Right lobe of liver (tissue), 6 donors: ENCODE data around the gene CDH3. TPM values are rescaled to one million over a fixed set of nuclear protein-coding genes. Genes with fewer than 3 reads are reported as not detected.

Experiments
- ATAC-seq, 4 donors: fragments of 200-7000 bp; cut with Tn5 transposase; one replicate each; pipeline ENCODE4 v1.9.1; 2020; ENCODE audit warnings: mild to moderate bottlenecking in 4 of 4, moderate library complexity in 4 of 4
- DNase-seq, 3 donors: peaks; one replicate each; pipeline ENCODE4 v3.0.0-alpha.2; 2020
- H3K27ac ChIP-seq, 3 donors: fragments of 200-600 bp; one replicate each; pipeline ENCODE4 v1.8.0; 2022
- H3K27me3 ChIP-seq, 2 donors: fragments of 200-600 bp; one replicate each; pipeline ENCODE4 v1.8.0; 2022
- H3K36me3 ChIP-seq, 4 donors: fragments of 200-600 bp; sonication (generic) in 1 of 4; one replicate each; pipeline versions ENCODE4 v1.5.1 to v1.8.0; 2017 to 2022; ENCODE audit warnings: control low read depth in 1 of 4
- H3K4me1 ChIP-seq, 4 donors: fragments of 200-600 bp; sonication (generic) in 1 of 4; one replicate each; pipeline versions ENCODE4 v1.5.1 to v1.8.0; 2017 to 2022; ENCODE audit warnings: control low read depth in 1 of 4
- H3K4me3 ChIP-seq, 3 donors: fragments of 200-600 bp; one replicate each; pipeline ENCODE4 v1.8.0; 2022
- H3K9me3 ChIP-seq, 4 donors: fragments of 200-600 bp; sonication (generic) in 1 of 4; one replicate each; pipeline versions ENCODE4 v1.5.1 to v1.8.0; 2017 to 2022; ENCODE audit warnings: control low read depth in 1 of 4
- CTCF ChIP-seq, 4 donors: fragments of 200-600 bp in 3 of 4; fragments of 450-650 bp in 1 of 4; IDR thresholded peaks; one replicate each; pipeline versions ENCODE4 v1.5.1 to v1.8.0; 2016 to 2022; ENCODE audit warnings: antibody characterized with exemption in 4 of 4, mild to moderate bottlenecking in 2 of 4
- POLR2A ChIP-seq: fragments of 450-650 bp; IDR thresholded peaks from one replicate; pipeline ENCODE4 v1.6.1; 2017; ENCODE audit warnings: antibody characterized with exemption, mild to moderate bottlenecking
- WGBS: methylation state at CpG from one replicate; pipeline ENCODE4 v1.1.6; 2018; ENCODE audit warnings: low coverage, low lambda C conversion rate; ENCODE audit not compliant: insufficient coverage; ENCODE audit errors: missing lambda C conversion rate; 5-methylcytosine and 5-hydroxymethylcytosine counted together
- intact Hi-C, 2 donors: fragments of 100-400 bp; cut with DNase I; formaldehyde crosslinking; loops; one replicate each; pipeline versions ENCODE4 v1.11.2 to v1.14.1; 2022
- small RNA-seq, 2 experiments: library from RNA; depleted of rRNA; stranded (forward); fragments of <200 nt; gene quantifications; one replicate each; pipeline ENCODE3, GENCODE V24; 2016
- total RNA-seq, 6 experiments: library from RNA; depleted of rRNA in 2 of 6; stranded (reverse); fragments of >200 nt in 2 of 6; fragmentation: NEBNext Ultra II Directional in 3 of 6; extraction: Animal tissue kit (Norgen Biotek cat#: 25700) in 3 of 6; gene quantifications; one replicate each; pipeline versions ENCODE4 v1.1.0 to v1.2.4, GENCODE V29; 2016 to 2023
- donor health status: DM: no; HTN: yes; CAD: no.
- donor health status: DM: no; HTN: no; CAD: no.
- donor health status: DM: no; HTN: no; CAD: no.
- donor health status: DM: no; HTN: yes; CAD: no.
- donor health status: DM: no; HTN: yes; CAD: no.

Gene CDH3
- total RNA-seq, 6 experiments from 2014 or later: 0.06 TPM; not detected in 5

GRCh38 chr16:68749432-68749831, 104.3 kb downstream of the CDH3 start:
- H3K27ac ChIP-seq: peak overlapping the region in 1 of 3 donors; percentile 57
- no peaks in the 10 kb centered on the region for H3K9me3 ChIP-seq
- peak in 1 of 3 donors; percentile 39 for DNase-seq
- H3K4me3 ChIP-seq: no peak overlapping the region
- H3K27me3 ChIP-seq: no peaks in the 10 kb centered on the region
- H3K4me1 ChIP-seq: peaks cover 0 to 20% (median 6%) of the 10 kb centered on the region in 4 donors
- WGBS: 71% methylated on average over 2 of the region's 3 CpGs
- H3K36me3 ChIP-seq: no peaks in the 10 kb centered on the region
- TF ChIP-seq POLR2A (no peak), CTCF (IDR thresholded peaks at IDR 0.05) (peak; percentile 22 to 41 (median 26))
- peak; percentile 51 to 61 (median 54) for ATAC-seq
- intact Hi-C loops: no loop called here

Small RNA genes within 50 kb of the gene (small RNA-seq; reads per million reads assigned to genes)
- 0 reads per million in 2 experiments for gene HSPE1P5
- gene RF01233: 0 reads per million in 2 experiments
- 0.10 to 0.13 reads per million in 2 experiments for gene RNA5SP429

Other genes starting within 250 kb of the CDH3 start
- gene SMPD3, start 196.8 kb upstream of the CDH3 start, total RNA-seq: 10 to 100 TPM in 2 of 6 experiments, 1 to 10 TPM in 2, under 1 TPM in 2; 0.18 to 27.2 (median 5.0) TPM
- gene ZFP90, start 106.0 kb upstream of the CDH3 start, total RNA-seq: 10 to 100 TPM in 1 of 6 experiments, 1 to 10 TPM in 5; 3.4 to 11.3 (median 6.2) TPM
- 100 to 1,000 TPM in 1 of 6 experiments, 10 to 100 TPM in 5; 54.3 to 130 (median 76.5) TPM for gene CDH1, start 92.0 kb downstream of the CDH3 start, total RNA-seq
- 10 to 100 TPM; 10.9 to 15.5 (median 14.2) TPM for gene TANGO6, start 198.2 kb downstream of the CDH3 start, total RNA-seq